ENCODE measurements around the gene TRPM1.

TRPM1 gene

GRCh38 chr15:31101262-31102038 lies at the start of gene TRPM1:
TRPM1 (minus strand) TSS chr15:31101725; CDS start chr15:31081355, 20,370 bp downstream.
- no peak for DNase-seq (ENCODE audit: low read depth)

- no peak for DNase-seq (ENCODE audit: low read depth)
Observed at GRCh38 chr15:31150732-31151231, 49.3 kb upstream of the TRPM1 start.

GRCh38 chr15:31149987-31150386 lies 48.5 kb upstream of the TRPM1 start:
- no peak for DNase-seq (ENCODE audit: low read depth)

- DNase-seq (ENCODE audit: low read depth), result no peak
Observed at GRCh38 chr15:31149088-31149505, 47.6 kb upstream of the TRPM1 start.

GRCh38 chr15:31148297-31149087 lies 47.0 kb upstream of the TRPM1 start:
- DNase-seq (ENCODE audit: low read depth), result no peak

GRCh38 chr15:31147944-31148296 lies 46.4 kb upstream of the TRPM1 start:
- no peak for DNase-seq (ENCODE audit: low read depth)

- no peak for DNase-seq (ENCODE audit: low read depth)
Observed at GRCh38 chr15:31147456-31147855, 45.9 kb upstream of the TRPM1 start.

- no peak for DNase-seq (ENCODE audit: low read depth)
Observed at GRCh38 chr15:31145271-31145911, 43.9 kb upstream of the TRPM1 start.

- no peak for DNase-seq (ENCODE audit: low read depth)
Observed at GRCh38 chr15:31141792-31142191, 40.3 kb upstream of the TRPM1 start.

- no peak for DNase-seq (ENCODE audit: low read depth)
Observed at GRCh38 chr15:31136607-31137328, 35.2 kb upstream of the TRPM1 start.

GRCh38 chr15:31136016-31136415 lies 34.5 kb upstream of the TRPM1 start:
- DNase-seq (ENCODE audit: low read depth), result no peak

GRCh38 chr15:31135523-31135922 lies 34.0 kb upstream of the TRPM1 start:
- no peak for DNase-seq (ENCODE audit: low read depth)

GRCh38 chr15:31133890-31134289 lies 32.4 kb upstream of the TRPM1 start:
- DNase-seq (ENCODE audit: low read depth), result no peak

- DNase-seq (ENCODE audit: low read depth), result no peak
Observed at GRCh38 chr15:31131853-31132375, 30.4 kb upstream of the TRPM1 start.

GRCh38 chr15:31130576-31131237 lies 29.2 kb upstream of the TRPM1 start:
- DNase-seq (ENCODE audit: low read depth), result no peak

- no peak for DNase-seq (ENCODE audit: low read depth)
Observed at GRCh38 chr15:31129769-31130303, 28.3 kb upstream of the TRPM1 start.

GRCh38 chr15:31128919-31129768 lies 27.6 kb upstream of the TRPM1 start:
- DNase-seq (ENCODE audit: low read depth), result no peak

- no peak for DNase-seq (ENCODE audit: low read depth)
Observed at GRCh38 chr15:31128477-31128876, 27.0 kb upstream of the TRPM1 start.

- DNase-seq (ENCODE audit: low read depth), result no peak
Observed at GRCh38 chr15:31127596-31128261, 26.2 kb upstream of the TRPM1 start.
